CD1c-positive myeloid dendritic cell (primary cell): ENCODE data around the gene TNFAIP8L2.
"Not testable (repeated sequence)": the region's sequence is repeated elsewhere in the genome, so short reads cannot be mapped to it uniquely, and the experiment has no call there.

Experiments
- DNase-seq: peaks from one replicate; pipeline ENCODE4 v3.0.0-alpha.2; 2016; ENCODE audit errors: extremely low spot score

The TNFAIP8L2 gene

DNA sequence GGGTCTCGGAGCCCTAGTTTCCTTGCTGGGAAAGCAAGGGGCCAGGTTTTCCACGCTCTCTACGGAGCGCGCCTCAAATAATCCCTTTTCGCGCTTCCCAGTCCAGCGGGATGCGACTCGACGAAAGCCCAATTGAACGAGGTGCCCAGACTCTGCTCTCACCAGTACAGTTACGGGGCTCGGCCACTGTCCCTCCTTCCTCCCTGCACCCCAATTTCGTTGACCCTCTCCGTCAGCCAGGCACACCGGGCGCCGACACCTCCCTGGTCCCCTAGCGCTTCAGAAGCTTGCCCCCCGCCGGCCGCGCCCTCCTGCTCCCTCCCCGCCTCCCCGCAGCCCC is 10.4 kb upstream of the TNFAIP8L2 start:
- no peak for DNase-seq

DNA sequence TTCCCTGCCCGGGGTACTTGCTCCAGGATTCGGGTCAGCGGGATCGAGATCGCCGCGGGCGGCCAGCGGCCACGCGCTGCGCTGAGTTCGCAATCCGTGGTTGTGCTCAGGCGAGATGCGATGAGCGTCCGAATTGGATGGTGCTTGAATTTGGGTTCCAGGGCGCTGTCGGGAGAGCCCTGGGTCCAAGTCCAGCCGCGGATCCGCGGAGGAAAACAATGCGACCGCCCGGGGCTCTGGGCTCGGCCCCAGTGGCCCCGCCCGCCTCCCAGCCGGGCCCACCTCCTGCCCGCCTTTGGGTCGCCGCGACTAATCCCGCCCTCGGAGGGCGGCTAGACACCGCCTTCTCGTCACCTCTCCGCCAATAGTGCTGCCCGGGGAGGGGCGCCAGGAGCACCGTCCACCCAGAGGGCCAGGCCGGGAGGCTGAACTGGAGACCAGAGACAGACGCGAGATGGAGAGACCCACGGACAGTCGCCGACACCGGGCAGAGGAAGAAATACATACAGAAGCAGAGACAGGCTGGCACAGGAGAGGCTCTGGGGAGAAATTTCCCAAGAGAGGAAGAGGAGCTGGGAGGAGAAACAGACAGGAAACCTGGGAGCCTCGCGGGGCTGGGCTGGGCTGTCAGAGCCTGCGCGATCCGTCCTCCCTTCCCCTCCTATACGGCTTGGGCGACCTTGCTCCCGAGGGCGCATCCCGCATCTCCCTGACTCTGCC is 9.9 kb upstream of the TNFAIP8L2 start, which contains the start of gene SEMA6C:
SEMA6C (minus strand) TSS at position 220 of the 720 bp plus-strand sequence. CDS start 4,010 bp downstream, outside the sequence.
- peak; percentile 92 for DNase-seq

DNA sequence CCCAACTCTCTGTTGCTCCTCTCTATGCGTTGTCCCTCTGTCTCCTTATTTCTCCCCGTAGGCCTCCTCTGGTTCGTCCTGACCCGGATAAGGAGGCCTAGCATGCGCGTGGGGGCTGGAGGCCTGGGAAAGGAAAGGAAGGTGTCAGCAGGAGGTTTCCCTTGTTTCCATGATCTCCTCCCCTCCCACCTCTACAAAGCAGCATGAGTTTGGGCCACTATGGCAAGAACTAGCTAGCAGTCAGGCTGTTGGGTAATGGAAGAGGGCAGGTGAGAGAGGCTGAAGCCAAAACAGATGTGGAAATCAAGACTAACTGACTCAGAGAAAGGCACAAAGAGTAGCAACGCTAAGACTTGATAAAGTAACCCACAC is 9.3 kb upstream of the TNFAIP8L2 start:
- DNase-seq, result no peak

DNA sequence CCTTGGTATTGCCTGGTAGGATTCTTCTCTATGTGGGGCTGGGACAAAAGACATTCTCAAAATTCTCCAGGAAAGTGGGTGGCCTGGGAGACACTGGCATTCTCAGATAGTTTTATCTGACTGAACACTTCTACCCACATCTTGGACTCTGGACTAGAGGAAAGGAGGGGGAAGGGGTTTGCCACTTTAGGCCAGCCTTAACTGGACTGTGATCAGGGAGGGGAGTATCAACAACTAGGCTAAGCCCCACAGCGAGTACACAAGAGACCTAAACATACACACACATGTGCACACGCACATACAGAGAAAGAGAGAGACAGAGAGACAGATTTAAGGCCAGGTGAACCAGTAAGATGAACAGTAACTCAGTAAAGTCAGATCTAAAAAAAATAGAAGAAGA is 8.8 kb upstream of the TNFAIP8L2 start:
- DNase-seq, result no peak

DNA sequence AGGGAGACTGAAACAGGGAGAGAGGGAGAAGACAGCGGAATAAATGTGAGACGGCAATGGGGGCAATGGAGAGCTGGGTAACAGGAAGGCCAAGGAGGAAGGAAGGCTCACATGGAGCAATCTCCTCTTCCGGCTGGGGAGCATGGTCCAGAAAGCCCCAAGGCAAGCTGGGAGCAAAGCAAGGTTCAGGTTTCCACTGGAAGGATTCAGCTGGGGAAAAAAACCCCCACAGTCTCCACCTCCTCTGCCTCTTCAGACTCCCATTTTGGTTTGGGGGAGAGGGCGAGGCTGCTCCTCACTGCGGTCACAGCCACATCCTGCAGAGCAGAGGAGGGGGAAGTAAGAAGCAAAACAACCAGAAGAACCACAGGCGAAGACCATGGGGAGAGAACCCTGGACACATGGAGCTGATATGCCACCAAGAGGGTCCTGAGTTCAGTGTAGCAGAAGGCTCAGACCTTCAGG is 650 bp downstream of the TNFAIP8L2 start:
- peak; percentile 55 for DNase-seq

DNA sequence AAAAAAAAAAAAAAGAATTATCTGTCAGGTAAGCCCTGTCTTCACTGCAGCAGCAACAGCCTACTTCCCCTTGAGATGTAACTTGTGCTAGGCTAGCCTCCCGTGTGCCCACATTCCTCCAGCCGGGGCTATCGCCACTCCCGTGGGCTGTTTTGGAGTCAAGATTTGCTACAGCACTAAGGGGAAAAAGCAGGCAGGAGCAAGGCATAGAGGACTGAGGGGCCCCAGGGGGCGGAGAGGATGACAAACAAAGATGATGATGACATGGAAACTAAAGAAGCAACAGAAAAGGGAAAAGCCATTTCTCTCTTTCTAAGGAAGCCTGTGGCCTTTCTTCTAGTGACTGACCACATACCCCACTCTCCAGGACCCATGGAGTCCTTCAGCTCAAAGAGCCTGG is 1.9 kb downstream of the TNFAIP8L2 start:
- DNase-seq, result peak; percentile 64

DNA sequence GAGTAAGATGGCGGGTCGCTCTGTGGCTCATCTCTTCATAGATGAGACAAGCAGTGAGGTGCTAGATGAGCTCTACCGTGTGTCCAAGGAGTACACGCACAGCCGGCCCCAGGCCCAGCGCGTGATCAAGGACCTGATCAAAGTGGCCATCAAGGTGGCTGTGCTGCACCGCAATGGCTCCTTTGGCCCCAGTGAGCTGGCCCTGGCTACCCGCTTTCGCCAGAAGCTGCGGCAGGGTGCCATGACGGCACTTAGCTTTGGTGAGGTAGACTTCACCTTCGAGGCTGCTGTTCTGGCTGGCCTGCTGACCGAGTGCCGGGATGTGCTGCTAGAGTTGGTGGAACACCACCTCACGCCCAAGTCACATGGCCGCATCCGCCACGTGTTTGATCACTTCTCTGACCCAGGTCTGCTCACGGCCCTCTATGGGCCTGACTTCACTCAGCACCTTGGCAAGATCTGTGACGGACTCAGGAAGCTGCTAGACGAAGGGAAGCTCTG is 2.4 kb downstream of the TNFAIP8L2 start:
- DNase-seq, result peak; percentile 52

DNA sequence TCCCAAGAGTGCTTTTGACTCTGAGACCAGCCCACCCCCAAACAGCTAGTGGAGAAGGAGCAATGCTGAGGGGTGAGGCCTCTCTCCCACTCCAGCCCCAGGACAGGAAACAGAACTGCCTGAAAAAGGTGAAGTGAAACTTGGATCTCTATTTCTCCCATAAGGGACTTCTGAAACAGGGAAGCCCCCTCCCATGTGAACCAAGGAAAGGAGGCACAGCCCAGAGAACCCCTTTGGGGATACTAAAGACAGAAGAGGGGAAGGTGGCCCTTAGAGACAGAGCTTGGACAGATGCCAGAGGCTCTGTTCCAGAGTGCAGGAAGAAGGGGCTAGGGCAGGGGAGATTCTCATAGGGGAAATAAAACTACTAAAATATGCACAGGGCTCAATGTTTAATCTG is 2.9 kb downstream of the TNFAIP8L2 start:
- DNase-seq, result peak; percentile 77

DNA sequence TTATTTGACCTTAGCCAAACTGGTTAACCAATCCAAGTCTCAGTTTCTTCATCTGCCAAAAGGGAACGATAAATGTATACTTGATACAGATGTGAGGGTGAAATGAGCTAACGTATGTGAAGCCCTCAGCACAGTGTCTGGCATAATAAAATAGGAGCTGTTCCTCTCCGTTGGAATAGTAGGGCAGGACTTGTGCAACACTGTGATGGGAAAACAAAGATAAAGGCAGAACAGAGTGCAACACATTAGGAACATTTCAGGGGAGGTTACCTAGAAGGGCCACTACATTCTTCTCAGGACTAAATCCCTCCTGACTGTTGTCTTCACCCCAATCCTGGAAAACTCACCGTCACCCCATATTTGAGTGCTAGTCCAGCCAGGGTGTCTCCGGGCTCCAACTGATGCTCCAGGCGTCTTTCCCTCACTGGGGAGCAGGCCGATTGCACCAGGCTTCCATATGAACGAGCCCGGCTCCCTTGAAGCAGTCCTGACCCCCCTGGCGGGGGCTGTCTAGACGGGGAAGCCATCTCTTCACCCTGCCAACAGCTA is 8.4 kb downstream of the TNFAIP8L2 start:
- DNase-seq, result no peak

DNA sequence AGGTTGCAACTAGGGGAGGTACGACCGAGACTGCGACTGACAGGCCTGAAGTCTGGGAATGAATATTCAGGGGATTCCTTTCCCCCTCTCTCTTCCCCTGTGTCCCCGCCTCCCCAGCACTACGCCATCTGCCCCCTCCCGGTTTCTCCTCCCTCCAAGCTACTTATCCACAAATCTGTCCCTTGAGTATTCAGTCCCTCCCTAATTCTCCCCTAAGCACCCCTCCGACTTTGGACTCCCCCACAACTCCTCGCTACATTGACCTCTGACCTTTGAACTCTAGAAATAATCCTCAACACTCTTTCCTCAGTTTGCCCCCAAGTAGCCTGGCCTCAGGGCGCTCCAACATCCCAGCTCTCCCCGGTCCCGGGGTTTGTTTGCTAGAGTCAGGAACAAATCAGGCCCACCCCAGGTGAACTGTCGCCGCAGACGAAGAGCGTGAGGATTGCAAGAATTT is 8.9 kb downstream of the TNFAIP8L2 start:
- DNase-seq, result no peak

DNA sequence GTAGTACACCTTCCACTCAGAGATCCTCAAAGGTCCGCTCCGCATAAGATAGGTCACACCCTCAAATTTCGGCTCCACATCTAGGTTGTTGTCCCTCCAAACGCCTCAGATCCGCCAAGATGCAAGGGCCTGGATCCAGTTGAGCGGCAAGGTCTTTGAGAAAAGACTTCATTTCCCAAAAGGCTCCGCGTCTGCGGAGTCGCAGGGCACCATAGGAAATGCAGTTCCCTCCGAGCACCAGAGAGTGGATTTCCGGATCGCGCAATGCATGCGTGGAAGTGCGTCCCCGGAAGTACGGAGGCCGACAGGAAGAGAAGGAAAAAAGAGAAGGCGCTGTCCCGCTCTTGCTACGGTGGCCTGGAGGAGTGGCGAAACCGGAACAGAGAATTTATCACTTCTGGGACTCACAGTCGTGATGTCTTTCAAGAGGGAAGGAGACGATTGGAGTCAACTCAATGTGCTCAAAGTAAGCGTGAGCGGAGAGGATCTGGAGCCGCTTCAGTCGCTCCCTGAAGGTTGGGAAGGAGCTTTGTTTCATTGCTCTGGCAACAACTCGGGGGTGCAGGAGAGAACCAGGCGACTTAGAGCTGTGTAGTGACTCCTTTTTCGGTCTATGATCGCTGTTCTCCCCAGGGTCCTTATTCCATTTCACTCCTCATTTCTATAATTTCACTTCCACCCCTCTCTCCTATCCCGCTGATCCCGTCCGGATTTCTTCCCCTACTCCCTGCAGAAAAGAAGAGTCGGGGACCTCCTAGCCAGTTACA is 9.5 kb downstream of the TNFAIP8L2 start, which contains the start of the genes LYSMD1 and SCNM1:
LYSMD1 (minus strand) TSS at position 165 of the 767 bp plus-strand sequence. CDS start 644 bp downstream, outside the sequence.
SCNM1 (plus strand) TSS at position 407 of the 767 bp plus-strand sequence; CDS start at position 416, 9 bp downstream.
- DNase-seq, result peak; percentile 99

DNA sequence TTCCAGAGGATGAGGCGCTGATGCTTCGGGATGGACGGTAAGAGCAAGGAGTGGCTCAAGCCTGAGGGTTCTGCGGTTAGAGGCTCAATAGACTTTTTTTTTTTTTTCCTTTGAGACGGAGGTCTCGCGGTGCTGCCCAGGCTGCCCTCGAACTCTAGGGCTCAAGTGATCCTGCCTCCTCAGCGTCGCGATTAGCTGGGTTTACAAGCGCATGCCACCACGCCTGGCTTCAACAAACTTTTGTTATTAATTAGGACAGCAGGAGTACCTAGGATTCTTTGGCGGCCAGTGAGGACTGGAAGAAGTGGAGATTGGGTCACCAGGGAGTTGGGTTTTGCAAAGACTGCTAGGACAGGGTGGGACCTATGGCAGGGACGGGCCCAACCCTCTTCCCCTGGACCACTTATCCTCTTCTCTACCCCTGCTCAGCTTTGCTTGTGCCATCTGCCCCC is 10.1 kb downstream of the TNFAIP8L2 start:
- no peak for DNase-seq

DNA sequence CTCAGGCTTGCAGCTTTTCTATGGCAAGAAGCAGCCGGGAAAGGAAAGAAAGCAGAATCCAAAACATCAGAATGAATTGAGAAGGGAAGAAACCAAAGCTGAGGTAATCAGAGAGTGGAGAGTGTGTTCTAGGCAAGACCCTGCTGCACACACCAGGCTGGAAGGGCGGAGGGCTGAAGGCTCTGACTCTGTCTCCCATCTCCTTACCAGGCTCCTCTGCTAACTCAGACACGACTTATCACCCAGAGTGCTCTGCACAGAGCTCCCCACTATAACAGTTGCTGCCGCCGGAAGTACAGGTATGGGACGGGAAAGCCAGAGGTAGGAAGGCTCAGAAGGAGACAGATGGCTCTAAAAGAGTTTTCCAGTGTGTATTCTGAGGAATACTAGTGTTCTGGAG is 10.7 kb downstream of the TNFAIP8L2 start:
- DNase-seq, result no peak

DNA sequence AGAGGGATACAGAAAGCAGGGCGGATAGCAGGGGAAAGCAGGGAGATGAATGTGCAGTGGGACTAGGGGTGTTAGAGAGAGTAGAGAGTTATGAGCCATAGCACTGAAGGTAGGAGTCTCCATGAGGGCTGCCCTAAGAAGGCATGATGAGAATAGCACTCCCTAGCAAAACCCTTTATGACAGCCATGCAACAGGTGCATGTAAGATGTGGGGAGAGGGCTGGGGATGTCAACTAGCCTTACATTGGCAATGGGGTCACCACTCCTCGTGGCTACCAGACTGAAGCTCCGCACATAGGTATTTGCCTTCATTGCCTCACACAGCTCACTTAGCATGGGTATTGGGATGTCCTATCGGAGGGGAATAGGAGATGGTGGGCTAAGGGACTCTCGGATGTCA is 14.7 kb downstream of the TNFAIP8L2 start:
- no peak for DNase-seq

DNA sequence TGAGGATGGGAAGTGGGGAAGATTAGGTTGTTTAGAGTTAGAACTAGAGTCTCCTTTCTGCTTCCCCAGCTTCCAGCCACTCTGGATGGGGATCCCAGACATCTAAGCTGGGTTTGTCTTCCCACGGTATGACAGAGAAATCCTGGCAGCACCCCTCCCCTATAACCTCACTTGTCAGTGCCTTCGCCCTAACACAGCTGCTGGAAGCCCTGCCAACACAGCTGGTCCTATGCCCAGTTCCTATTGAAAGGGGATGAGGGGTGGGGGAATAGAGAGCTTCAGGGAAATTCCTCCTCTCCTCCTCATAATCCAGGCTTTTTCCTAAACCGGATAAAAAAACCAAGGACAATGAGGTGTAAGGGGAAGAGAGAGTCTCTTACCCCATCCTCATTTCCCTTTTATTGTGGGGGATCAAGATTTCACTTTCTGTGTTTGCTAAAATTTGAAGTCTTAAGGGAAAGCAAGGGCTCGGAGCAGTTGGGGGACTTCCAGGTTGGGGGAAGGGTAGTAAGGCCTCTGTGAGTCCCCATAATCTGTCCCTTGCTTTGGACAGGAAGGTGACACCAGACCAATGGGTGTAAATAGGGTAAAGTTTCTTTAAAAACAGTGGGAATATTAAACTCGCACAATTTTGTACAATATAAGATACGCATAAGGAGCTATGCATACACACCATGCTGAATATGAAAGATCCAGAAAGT is 18.7 kb downstream of the TNFAIP8L2 start:
- no peak for DNase-seq

DNA sequence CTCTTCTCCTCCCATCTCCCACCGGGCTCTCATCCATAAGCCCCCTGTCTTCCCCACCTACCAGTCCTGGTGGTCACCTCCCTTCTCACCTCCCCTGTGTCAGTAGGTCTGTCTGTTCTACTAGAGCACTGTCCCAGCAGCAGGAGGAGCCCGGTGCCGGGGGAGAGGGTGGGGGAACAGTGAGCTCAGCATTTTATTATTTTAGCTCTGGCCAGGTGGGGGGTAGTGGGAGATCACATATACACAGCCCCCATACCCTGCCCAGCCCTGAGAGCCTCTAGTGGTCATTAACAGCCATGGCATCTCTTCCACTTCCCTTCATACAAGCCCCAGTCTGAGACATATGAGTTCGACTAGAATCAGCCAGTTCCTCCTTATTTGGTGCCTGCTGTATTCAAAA is 19.4 kb downstream of the TNFAIP8L2 start, which contains the start of gene TMOD4:
TMOD4 (minus strand) TSS at position 119 of the 400 bp plus-strand sequence. CDS start 1,106 bp downstream, outside the sequence.
- peak; percentile 29 for DNase-seq

DNA sequence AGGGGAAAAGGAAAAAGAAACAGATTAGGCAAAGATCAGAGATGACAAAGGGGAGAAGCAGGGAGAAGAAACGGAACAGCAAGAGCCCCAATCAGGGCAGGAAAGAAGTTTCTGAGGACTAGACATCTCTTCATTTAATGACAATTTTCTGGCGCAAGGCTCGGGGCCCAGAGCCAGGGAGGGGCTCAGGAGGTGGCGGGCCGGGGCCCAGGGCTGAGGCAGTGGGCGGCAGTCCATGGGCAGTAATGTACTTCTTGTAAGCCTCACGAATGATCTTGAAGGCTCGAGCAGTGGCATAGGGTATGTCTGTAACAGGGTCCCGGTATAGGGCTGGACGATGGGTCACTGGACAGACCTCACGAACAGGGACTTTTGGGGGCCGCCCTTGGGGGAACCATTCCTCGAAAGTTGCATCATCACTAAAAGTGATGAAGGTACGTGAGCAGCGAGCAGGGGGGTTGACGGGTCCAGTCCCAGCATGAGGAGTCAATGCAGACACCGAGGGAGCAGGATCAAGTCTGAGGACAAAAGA is 20.1 kb downstream of the TNFAIP8L2 start:
- no peak for DNase-seq

DNA sequence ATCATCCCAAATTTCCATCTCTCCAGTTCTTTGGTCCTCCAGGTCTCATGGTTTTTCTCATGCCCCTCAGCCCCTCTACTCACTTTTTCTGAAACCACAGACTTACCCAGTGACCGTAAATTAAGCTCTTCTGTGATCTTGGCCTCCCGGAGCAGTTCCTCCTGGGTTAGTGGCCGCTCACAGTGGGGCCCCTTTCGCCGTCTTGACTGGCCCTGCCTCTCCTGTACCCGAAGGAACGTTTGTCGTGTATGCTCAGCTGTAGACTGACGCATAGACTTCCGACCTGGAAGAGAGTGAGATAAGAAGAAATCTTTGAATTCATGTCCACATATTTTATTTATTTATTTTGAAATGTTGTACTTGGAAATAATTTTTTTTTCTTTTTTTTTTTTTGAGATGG is 27.8 kb downstream of the TNFAIP8L2 start:
- DNase-seq, result no peak

DNA sequence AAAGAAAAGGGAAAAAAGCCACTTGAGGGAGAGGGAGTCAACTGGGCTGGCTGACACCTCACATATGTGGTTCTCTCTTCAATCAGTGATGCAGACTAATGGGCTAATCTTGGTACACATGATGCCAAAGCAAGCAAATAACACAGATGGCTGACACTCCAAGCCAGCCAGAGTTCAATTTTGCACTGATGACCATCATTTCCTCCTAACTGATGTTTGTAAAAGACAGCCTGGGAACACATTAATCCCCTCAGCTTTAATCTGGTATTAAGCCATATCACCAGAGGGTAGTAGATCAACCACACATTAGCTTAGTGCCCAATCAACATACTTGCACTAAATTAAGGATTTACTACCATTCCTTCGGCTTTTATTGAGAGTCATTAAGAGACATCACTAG is 30.8 kb downstream of the TNFAIP8L2 start:
- DNase-seq, result no peak

DNA sequence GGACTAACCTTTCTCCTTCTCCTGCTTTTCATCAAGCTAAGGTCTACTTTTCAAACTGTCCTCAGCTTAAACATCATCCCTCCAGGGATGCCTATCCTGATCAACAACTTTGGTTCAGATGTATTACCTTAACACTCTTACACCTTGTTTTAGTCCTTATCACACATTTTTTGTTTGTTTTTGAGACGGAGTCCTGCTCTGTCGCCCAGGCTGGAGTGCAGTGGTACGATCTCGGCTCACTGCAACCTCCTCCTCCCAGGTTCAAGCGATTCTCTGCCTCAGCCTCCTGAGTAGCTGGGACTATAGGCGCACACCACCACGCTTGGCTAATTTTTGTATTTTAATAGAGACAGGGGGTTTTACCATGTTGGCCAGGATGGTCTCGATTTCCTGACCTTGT is 32.2 kb downstream of the TNFAIP8L2 start:
- not testable (repeated sequence) for DNase-seq
